HepG2 (cell line): ENCODE measurements around the gene MYH7.

Source experiments
- ATF7 ChIP-seq, 2 experiments: fragments of 450-650 bp in 1 of 2; sonication (generic) in 1 of 2; formaldehyde crosslinking in 1 of 2; IDR thresholded peaks; 2 replicates each; pipeline versions ENCODE4 v1.4.0 to v1.6.1; 2016 to 2020; ENCODE audit warnings: antibody characterized with exemption in 1 of 2, mild to moderate bottlenecking in 1 of 2, missing genetic modification reagents in 1 of 2
- BCL6 ChIP-seq: IDR thresholded peaks from 2 replicates; pipeline ENCODE4 v1.6.1; 2016; ENCODE audit warnings: missing genetic modification reagents, missing compliant biosample characterization
- BRF2 ChIP-seq: sonication (generic); formaldehyde crosslinking; IDR thresholded peaks from 2 replicates; pipeline ENCODE4 v1.8.1; 2022; ENCODE audit warnings: mild to moderate bottlenecking, missing genetic modification reagents
- E2F2 ChIP-seq: sonication (generic); formaldehyde crosslinking; IDR thresholded peaks from 2 replicates; pipeline ENCODE4 v1.4.0; 2020; ENCODE audit warnings: missing genetic modification reagents, borderline replicate concordance
- HCFC1 ChIP-seq: fragments of 150-350 bp; IDR thresholded peaks from 2 replicates; pipeline ENCODE4 v1.6.1; 2014; ENCODE audit warnings: low read depth, low read length
- MYNN ChIP-seq: sonication (generic); formaldehyde crosslinking; IDR thresholded peaks from 2 replicates; pipeline ENCODE4 v1.4.0; 2020; ENCODE audit warnings: mild to moderate bottlenecking, low read depth, missing genetic modification reagents
- PLRG1 ChIP-seq: fragments of 450-650 bp; conservative IDR thresholded peaks from 2 replicates; pipeline ENCODE4 v1.6.1; 2016
- POLR2AphosphoS5 ChIP-seq: IDR thresholded peaks from 2 replicates; pipeline ENCODE4 v1.6.1; 2012; ENCODE audit warnings: low read depth, low read length
- THAP11 ChIP-seq: IDR thresholded peaks from 2 replicates; pipeline ENCODE4 v1.6.1; 2016; ENCODE audit warnings: missing biosample characterization, missing genetic modification reagents
- ZNF121 ChIP-seq: sonication (generic); formaldehyde crosslinking; IDR thresholded peaks from 2 replicates; pipeline ENCODE4 v1.5.0; 2020; ENCODE audit warnings: mild to moderate bottlenecking, missing genetic modification reagents
- ZNF138 ChIP-seq: sonication (generic); formaldehyde crosslinking; IDR thresholded peaks from 2 replicates; pipeline ENCODE4 v1.5.0; 2020; ENCODE audit warnings: mild to moderate bottlenecking, low read depth, missing genetic modification reagents
- ZNF772 ChIP-seq: sonication (generic); formaldehyde crosslinking; IDR thresholded peaks from 2 replicates; pipeline ENCODE4 v1.5.0; 2020; ENCODE audit warnings: mild to moderate bottlenecking, missing genetic modification reagents
- TF ChIP-seq, protein P1 (sequence below): sonication (generic); formaldehyde crosslinking; IDR thresholded peaks from 2 replicates; pipeline ENCODE4 v1.5.0; 2020; ENCODE audit warnings: mild to moderate bottlenecking, missing genetic modification reagents, moderate library complexity
- TF ChIP-seq, protein P2 (sequence below), 2 experiments: IDR thresholded peaks; 2 replicates each; pipeline ENCODE4 v1.6.1; 2011 to 2012; ENCODE audit warnings: low read length in 2 of 2, borderline replicate concordance in 1 of 2, low read depth in 1 of 2, mild to moderate bottlenecking in 1 of 2, moderate library complexity in 1 of 2

- TF ChIP-seq BRF2 (CRISPR knock-in tag) (no peak), ZNF138 (CRISPR knock-in tag) (no peak), ATF7 (IDR thresholded peaks at IDR 0.05) (no peak), ATF7 (CRISPR knock-in tag; IDR thresholded peaks at IDR 0.05) (no peak), MYNN (CRISPR knock-in tag) (no peak), ZNF121 (CRISPR knock-in tag) (no peak), POLR2AphosphoS5 (no peak), E2F2 (CRISPR knock-in tag) (no peak), THAP11 (CRISPR knock-in tag) (no peak), HCFC1 (no peak), BCL6 (CRISPR knock-in tag) (no peak), PLRG1 (no peak), ZNF772 (no peak)
- TF ChIP-seq, protein P1, sequence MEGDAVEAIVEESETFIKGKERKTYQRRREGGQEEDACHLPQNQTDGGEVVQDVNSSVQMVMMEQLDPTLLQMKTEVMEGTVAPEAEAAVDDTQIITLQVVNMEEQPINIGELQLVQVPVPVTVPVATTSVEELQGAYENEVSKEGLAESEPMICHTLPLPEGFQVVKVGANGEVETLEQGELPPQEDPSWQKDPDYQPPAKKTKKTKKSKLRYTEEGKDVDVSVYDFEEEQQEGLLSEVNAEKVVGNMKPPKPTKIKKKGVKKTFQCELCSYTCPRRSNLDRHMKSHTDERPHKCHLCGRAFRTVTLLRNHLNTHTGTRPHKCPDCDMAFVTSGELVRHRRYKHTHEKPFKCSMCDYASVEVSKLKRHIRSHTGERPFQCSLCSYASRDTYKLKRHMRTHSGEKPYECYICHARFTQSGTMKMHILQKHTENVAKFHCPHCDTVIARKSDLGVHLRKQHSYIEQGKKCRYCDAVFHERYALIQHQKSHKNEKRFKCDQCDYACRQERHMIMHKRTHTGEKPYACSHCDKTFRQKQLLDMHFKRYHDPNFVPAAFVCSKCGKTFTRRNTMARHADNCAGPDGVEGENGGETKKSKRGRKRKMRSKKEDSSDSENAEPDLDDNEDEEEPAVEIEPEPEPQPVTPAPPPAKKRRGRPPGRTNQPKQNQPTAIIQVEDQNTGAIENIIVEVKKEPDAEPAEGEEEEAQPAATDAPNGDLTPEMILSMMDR (CRISPR knock-in tag), result no peak
- TF ChIP-seq, protein P2, sequence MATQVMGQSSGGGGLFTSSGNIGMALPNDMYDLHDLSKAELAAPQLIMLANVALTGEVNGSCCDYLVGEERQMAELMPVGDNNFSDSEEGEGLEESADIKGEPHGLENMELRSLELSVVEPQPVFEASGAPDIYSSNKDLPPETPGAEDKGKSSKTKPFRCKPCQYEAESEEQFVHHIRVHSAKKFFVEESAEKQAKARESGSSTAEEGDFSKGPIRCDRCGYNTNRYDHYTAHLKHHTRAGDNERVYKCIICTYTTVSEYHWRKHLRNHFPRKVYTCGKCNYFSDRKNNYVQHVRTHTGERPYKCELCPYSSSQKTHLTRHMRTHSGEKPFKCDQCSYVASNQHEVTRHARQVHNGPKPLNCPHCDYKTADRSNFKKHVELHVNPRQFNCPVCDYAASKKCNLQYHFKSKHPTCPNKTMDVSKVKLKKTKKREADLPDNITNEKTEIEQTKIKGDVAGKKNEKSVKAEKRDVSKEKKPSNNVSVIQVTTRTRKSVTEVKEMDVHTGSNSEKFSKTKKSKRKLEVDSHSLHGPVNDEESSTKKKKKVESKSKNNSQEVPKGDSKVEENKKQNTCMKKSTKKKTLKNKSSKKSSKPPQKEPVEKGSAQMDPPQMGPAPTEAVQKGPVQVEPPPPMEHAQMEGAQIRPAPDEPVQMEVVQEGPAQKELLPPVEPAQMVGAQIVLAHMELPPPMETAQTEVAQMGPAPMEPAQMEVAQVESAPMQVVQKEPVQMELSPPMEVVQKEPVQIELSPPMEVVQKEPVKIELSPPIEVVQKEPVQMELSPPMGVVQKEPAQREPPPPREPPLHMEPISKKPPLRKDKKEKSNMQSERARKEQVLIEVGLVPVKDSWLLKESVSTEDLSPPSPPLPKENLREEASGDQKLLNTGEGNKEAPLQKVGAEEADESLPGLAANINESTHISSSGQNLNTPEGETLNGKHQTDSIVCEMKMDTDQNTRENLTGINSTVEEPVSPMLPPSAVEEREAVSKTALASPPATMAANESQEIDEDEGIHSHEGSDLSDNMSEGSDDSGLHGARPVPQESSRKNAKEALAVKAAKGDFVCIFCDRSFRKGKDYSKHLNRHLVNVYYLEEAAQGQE (IDR thresholded peaks at IDR 0.05; ENCODE audit: borderline replicate concordance in 1 of 2, low read depth in 1 of 2, low read length in 2 of 2), result no peak
Observed at GRCh38 chr14:23436327-23437132, 1.1 kb upstream of the MYH7 start.
